Thymus (tissue), 11 donors: ENCODE data around the gene SYT5. TPM values are rescaled to one million over a fixed set of nuclear protein-coding genes. Genes with fewer than 3 reads are reported as not detected.

Source experiments
- DNase-seq, 9 donors: peaks; one replicate each; pipeline ENCODE4 v3.0.0-alpha.2; 2013; ENCODE audit warnings: low spot score in 9 of 9, low read depth in 6 of 9, missing footprints in 1 of 9
- H3K27ac ChIP-seq, 2 donors: one replicate each; pipeline ENCODE4 v1.5.1; 2013; ENCODE audit warnings: control low read depth in 1 of 2, low read depth in 1 of 2, low read length in 1 of 2, mild to moderate bottlenecking in 1 of 2, moderate library complexity in 1 of 2
- H3K27me3 ChIP-seq, 2 donors: one replicate each; pipeline ENCODE4 v1.5.1; 2013; ENCODE audit warnings: low read length in 1 of 2; ENCODE audit not compliant: control insufficient read depth in 2 of 2, insufficient read depth in 1 of 2
- H3K36me3 ChIP-seq, 2 donors: one replicate each; pipeline ENCODE4 v1.5.1; 2013; ENCODE audit warnings: low read length in 1 of 2, mild to moderate bottlenecking in 1 of 2, moderate library complexity in 1 of 2; ENCODE audit not compliant: control insufficient read depth in 2 of 2, insufficient read depth in 2 of 2
- H3K4me1 ChIP-seq, 2 donors: one replicate each; pipeline ENCODE4 v1.5.1; 2013; ENCODE audit warnings: low read length in 2 of 2; ENCODE audit not compliant: control insufficient read depth in 2 of 2, insufficient read depth in 2 of 2
- H3K4me3 ChIP-seq, 2 donors: one replicate each; pipeline ENCODE4 v1.5.1; 2013; ENCODE audit warnings: low read length in 2 of 2, control low read depth in 1 of 2, mild to moderate bottlenecking in 1 of 2
- H3K9me3 ChIP-seq, 2 donors: one replicate each; pipeline ENCODE4 v1.5.1; 2013; ENCODE audit warnings: low read length in 1 of 2, mild to moderate bottlenecking in 1 of 2; ENCODE audit not compliant: control insufficient read depth in 2 of 2, insufficient read depth in 1 of 2
- WGBS: extraction: QIAGEN DNeasy Blood & Tissue Kit; methylation state at CpG from one replicate; pipeline ENCODE4 v1.1.7; 2013; 5-methylcytosine and 5-hydroxymethylcytosine counted together
- polyA plus RNA-seq: library from polyadenylated mRNA; stranded (reverse); fragments of 200-250 nt; gene quantifications from one replicate; pipeline ENCODE4 v1.2.3, GENCODE V29; 2013
- total RNA-seq: library from RNA; stranded (reverse); fragments of 120-200 nt; gene quantifications from one replicate; pipeline ENCODE4 v1.2.4, GENCODE V29; 2013
- donor health status: healthy.

Gene SYT5
- total and polyA plus RNA-seq, 2 donors: 0.24 to 0.32 TPM

GRCh38 chr19:55193481-55193880, 13.4 kb upstream of the SYT5 start:
- Histone ChIP-seq H3K4me3 (no peak overlapping the region), H3K9me3 (no peaks in the 10 kb centered on the region), H3K27me3 (peaks cover 0 to 2% of the 10 kb centered on the region in 2 donors), H3K27ac (no peak overlapping the region), H3K4me1 (no peaks in the 10 kb centered on the region), H3K36me3 (no peaks in the 10 kb centered on the region)
- DNase-seq: no peak
- 85% methylated on average over 12 of the region's 12 CpGs for WGBS

- 88% methylated on average over 15 of the region's 15 CpGs for WGBS
- H3K27ac ChIP-seq: no peak overlapping the region
- peaks cover 0 to 2% of the 10 kb centered on the region in 2 donors for H3K27me3 ChIP-seq
- no peak for DNase-seq
- no peaks in the 10 kb centered on the region for H3K9me3 ChIP-seq
- no peak overlapping the region for H3K4me3 ChIP-seq
- no peaks in the 10 kb centered on the region for H3K36me3 ChIP-seq
- H3K4me1 ChIP-seq: no peaks in the 10 kb centered on the region
These were observed 9.3 kb upstream of the SYT5 start for GRCh38 chr19:55189403-55189835.

DNA sequence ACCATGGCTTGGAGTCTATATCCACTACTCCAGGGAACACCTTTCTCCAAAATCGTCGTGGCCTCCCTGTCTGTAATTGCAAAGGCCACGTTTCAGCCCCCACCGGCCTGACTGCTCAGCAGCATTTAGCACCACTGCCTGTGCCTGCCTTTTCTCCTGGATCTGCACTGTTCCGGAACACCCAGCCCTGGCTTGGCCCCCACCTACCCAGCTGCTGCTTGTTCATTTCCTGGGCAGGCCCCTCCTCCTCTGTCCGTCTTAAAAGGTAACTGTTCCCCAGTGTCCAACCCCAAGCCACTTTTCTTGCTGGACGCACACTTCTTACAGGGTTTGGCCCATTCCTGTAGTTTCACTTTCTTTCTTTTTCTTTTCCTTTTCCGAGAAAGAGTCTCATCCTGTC, 8.5 kb upstream of the SYT5 start:
- Histone ChIP-seq H3K27ac (no peak overlapping the region), H3K27me3 (peaks cover 0 to 2% of the 10 kb centered on the region in 2 donors), H3K4me1 (no peaks in the 10 kb centered on the region), H3K4me3 (no peak overlapping the region), H3K36me3 (no peaks in the 10 kb centered on the region), H3K9me3 (no peaks in the 10 kb centered on the region)
- 36% methylated on average over 8 of the region's 8 CpGs for WGBS
- no peak for DNase-seq

DNA sequence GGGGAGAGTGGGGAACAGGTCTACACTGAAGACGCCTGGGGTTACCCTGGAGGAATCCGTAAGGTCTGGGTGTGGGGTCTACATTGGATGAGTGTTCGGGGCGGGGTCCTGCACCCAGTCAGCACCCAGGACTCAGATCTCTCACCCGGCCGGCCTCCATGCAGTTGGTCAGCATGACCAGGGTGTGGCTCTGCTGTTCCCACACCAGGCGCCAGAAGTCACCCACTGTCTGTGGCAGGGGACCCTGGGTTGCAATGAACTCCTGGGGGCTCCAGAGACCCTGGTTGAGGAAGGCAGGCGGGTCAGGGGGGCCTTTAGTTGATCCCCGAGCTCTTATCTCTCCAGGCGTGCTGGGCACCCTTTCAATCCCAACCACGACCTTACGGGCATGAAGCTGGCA, 6.0 kb upstream of the SYT5 start:
- H3K4me3 ChIP-seq: no peak overlapping the region
- H3K9me3 ChIP-seq: peaks cover 0 to 3% of the 10 kb centered on the region in 2 donors
- peaks cover 6 to 14% of the 10 kb centered on the region in 2 donors for H3K27me3 ChIP-seq
- no peak overlapping the region for H3K27ac ChIP-seq
- H3K4me1 ChIP-seq: no peaks in the 10 kb centered on the region
- WGBS: 90% methylated on average over 12 of the region's 12 CpGs
- H3K36me3 ChIP-seq: no peaks in the 10 kb centered on the region
- no peak for DNase-seq

DNA sequence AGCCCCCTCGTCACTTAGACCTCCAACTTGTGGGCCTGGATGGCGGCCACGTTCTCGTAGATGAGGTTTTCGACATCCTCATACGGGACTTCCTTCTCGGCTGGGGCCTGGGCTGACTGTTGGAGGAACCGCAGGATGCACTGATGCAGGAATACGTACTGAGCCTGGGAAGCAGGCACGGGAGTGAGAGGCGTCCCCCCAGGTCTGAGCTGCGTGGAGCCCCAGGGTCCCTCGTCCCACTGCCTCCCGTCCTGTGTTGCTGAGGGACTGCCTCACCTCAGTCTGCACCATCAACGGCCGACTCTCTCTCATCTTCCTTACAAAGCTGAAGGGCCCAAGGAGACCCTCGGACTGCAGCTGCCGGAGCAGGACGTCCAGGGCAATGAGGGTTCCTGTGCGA, 1.7 kb upstream of the SYT5 start:
- H3K27me3 ChIP-seq: peaks cover 7 to 56% of the 10 kb centered on the region in 2 donors
- 81% methylated on average over 20 of the region's 20 CpGs for WGBS
- no peak for DNase-seq

DNA sequence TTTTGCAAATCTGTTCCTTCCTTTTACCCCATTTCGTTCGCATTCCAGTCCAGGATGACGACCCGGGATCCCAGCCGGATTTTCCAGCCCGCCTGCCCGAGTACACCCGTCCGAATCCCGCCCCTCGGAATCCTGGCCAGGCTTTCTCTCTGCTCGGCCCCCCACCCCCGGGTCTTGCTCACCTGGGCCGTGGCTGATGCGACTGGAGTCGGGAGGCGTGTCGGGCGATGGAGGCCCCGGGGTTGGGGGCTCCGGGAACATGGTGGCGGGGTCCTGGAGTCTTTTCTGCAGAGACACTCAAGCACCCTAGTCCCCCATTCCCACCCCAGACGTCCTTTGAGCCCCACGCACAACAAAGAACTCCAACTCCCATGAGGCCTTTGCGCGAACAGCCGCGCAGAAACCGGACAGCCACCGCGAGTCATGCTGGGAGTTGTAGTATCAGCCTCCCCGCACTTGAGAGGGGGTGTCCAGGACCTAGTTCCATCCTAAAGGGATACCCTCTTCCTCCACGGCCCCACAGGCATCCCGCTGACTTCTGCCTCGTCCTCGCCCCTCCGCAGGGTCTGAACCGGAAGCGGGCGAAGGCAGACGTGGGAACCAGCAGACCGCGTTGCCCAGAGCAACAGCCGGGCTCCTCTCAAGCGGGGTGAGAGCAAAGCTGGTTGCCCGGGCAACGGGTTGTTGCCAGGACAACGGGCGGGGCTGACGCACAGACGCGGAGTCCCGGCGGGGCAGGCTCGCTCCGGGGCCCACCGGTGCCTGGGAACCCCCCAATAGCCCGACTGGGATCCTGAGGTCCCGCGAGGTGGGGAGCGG, 1.1 kb downstream of the SYT5 start:
- WGBS: 3% methylated on average over 61 of the region's 61 CpGs
- Histone ChIP-seq H3K4me3 (peak overlapping the region; percentile 20 to 40), H3K9me3 (peaks cover 10 to 21% of the 10 kb centered on the region in 2 donors), H3K36me3 (no peaks in the 10 kb centered on the region), H3K27me3 (peaks cover 23 to 82% of the 10 kb centered on the region in 2 donors), H3K4me1 (peaks cover 15 to 20% of the 10 kb centered on the region in 2 donors), H3K27ac (no peak overlapping the region)
- peak in 8 of 9 donors; percentile 62 to 94 (median 83) for DNase-seq

More for the DNA sequence above, 1.7 kb upstream of the SYT5 start:
- Histone ChIP-seq H3K4me1 (peaks cover 15 to 19% of the 10 kb centered on the region in 2 donors), H3K36me3 (no peaks in the 10 kb centered on the region), H3K4me3 (no peak overlapping the region), H3K9me3 (peaks cover 1 to 3% of the 10 kb centered on the region in 2 donors), H3K27ac (no peak overlapping the region)

DNA sequence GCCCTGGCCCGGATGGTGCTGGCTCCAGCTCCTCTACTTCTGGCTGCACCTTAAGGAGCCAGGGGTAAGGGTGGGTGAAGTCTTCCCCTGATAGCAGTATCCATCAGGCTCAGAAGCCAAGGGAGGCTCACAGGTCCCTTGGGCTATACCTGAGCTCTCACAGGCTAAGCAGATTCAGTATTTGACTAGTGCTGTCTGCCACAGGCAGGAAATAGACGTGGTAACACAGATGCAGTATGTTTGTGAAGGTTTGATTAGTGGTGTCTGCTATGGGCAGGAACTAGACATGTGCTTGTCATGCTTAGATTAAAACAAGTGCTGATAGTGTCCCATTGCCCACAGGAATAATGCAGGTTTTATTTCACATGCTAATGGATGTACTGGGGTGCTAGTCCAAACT, 4.0 kb downstream of the SYT5 start:
- peaks cover 40 to 95% of the 10 kb centered on the region in 2 donors for H3K27me3 ChIP-seq
- 39% methylated on average over 2 of the region's 2 CpGs for WGBS

GRCh38 chr19:55175117-55175867, 4.8 kb downstream of the SYT5 start:
- H3K4me3 ChIP-seq: no peak overlapping the region
- no peaks in the 10 kb centered on the region for H3K36me3 ChIP-seq
- peaks cover 41 to 95% of the 10 kb centered on the region in 2 donors for H3K27me3 ChIP-seq
- no peak overlapping the region for H3K27ac ChIP-seq
- H3K9me3 ChIP-seq: peaks cover 10 to 18% of the 10 kb centered on the region in 2 donors
- WGBS: 66% methylated on average over 43 of the region's 43 CpGs
- DNase-seq: no peak
- H3K4me1 ChIP-seq: peaks cover 15 to 25% of the 10 kb centered on the region in 2 donors

More for the DNA sequence above, 4.0 kb downstream of the SYT5 start:
- Histone ChIP-seq H3K4me3 (no peak overlapping the region), H3K27ac (no peak overlapping the region), H3K4me1 (peaks cover 15 to 26% of the 10 kb centered on the region in 2 donors), H3K9me3 (peaks cover 10 to 18% of the 10 kb centered on the region in 2 donors), H3K36me3 (no peaks in the 10 kb centered on the region)
- no peak for DNase-seq
